ENCODE results near the gene CCDC85A.

DNA sequence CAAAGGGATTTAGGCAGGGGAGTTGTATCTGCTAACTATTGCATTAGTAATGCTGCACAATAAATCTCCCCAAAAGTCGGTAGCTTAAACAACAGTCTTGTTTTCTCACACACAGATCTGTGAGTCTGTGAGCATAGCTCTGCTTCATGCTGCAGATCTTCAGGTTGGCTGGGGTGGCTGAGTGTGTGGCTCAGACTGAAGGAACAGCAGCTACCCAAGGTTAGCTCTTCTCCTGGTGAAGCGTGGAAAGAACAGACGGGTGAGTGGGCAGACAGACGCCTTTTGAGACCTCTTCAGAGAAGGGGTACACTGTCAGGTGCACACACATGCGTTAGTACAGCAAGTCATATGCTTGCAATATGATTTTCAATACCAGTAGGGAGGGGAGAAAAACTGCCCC, 3.9 kb upstream of the CCDC85A start:
- TF ChIP-seq, protein P1, sequence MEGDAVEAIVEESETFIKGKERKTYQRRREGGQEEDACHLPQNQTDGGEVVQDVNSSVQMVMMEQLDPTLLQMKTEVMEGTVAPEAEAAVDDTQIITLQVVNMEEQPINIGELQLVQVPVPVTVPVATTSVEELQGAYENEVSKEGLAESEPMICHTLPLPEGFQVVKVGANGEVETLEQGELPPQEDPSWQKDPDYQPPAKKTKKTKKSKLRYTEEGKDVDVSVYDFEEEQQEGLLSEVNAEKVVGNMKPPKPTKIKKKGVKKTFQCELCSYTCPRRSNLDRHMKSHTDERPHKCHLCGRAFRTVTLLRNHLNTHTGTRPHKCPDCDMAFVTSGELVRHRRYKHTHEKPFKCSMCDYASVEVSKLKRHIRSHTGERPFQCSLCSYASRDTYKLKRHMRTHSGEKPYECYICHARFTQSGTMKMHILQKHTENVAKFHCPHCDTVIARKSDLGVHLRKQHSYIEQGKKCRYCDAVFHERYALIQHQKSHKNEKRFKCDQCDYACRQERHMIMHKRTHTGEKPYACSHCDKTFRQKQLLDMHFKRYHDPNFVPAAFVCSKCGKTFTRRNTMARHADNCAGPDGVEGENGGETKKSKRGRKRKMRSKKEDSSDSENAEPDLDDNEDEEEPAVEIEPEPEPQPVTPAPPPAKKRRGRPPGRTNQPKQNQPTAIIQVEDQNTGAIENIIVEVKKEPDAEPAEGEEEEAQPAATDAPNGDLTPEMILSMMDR (IDR thresholded peaks at IDR 0.05), result no peak
- TF ChIP-seq POLR2A (IDR thresholded peaks at IDR 0.05), result no peak
